ENCODE measurements around the gene S1PR5. TPM values are rescaled to one million over a fixed set of nuclear protein-coding genes. Genes with fewer than 3 reads are reported as not detected.

S1PR5 gene
- total RNA-seq, 4 donors from 2014 or later: 1.8 to 2.6 TPM; not detected in 2

GRCh38 chr19:10523135-10523636, 5.9 kb upstream of the S1PR5 start:
- no peaks in the 10 kb centered on the region for H3K36me3 ChIP-seq
- no peak overlapping the region for H3K4me3 ChIP-seq
- H3K27ac ChIP-seq: no peak overlapping the region
- intact Hi-C loops (cut with DNase I; ENCODE audit: low total_unique reads): no loop called here
- no peaks in the 10 kb centered on the region for H3K9me3 ChIP-seq
- no peaks in the 10 kb centered on the region for H3K4me1 ChIP-seq
- no peak for DNase-seq
- TF ChIP-seq POLR2A (IDR thresholded peaks at IDR 0.05): no peak
- TF ChIP-seq, protein P1, sequence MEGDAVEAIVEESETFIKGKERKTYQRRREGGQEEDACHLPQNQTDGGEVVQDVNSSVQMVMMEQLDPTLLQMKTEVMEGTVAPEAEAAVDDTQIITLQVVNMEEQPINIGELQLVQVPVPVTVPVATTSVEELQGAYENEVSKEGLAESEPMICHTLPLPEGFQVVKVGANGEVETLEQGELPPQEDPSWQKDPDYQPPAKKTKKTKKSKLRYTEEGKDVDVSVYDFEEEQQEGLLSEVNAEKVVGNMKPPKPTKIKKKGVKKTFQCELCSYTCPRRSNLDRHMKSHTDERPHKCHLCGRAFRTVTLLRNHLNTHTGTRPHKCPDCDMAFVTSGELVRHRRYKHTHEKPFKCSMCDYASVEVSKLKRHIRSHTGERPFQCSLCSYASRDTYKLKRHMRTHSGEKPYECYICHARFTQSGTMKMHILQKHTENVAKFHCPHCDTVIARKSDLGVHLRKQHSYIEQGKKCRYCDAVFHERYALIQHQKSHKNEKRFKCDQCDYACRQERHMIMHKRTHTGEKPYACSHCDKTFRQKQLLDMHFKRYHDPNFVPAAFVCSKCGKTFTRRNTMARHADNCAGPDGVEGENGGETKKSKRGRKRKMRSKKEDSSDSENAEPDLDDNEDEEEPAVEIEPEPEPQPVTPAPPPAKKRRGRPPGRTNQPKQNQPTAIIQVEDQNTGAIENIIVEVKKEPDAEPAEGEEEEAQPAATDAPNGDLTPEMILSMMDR (IDR thresholded peaks at IDR 0.05): no peak
- peaks cover 3 to 5% of the 10 kb centered on the region in 2 donors for H3K27me3 ChIP-seq

- DNase-seq: no peak
- no peak overlapping the region for H3K4me3 ChIP-seq
- H3K4me1 ChIP-seq: peaks cover 0 to 7% of the 10 kb centered on the region in 2 donors
- no peaks in the 10 kb centered on the region for H3K36me3 ChIP-seq
- intact Hi-C loops (cut with DNase I; ENCODE audit: low total_unique reads): no loop called here
- H3K27ac ChIP-seq: no peak overlapping the region
- peaks cover 3 to 5% of the 10 kb centered on the region in 2 donors for H3K27me3 ChIP-seq
- TF ChIP-seq, protein P1 (IDR thresholded peaks at IDR 0.05): no peak
- no peak for TF ChIP-seq POLR2A (IDR thresholded peaks at IDR 0.05)
- H3K9me3 ChIP-seq: no peaks in the 10 kb centered on the region
These were observed 4.4 kb upstream of the S1PR5 start for GRCh38 chr19:10521461-10522171.

DNA sequence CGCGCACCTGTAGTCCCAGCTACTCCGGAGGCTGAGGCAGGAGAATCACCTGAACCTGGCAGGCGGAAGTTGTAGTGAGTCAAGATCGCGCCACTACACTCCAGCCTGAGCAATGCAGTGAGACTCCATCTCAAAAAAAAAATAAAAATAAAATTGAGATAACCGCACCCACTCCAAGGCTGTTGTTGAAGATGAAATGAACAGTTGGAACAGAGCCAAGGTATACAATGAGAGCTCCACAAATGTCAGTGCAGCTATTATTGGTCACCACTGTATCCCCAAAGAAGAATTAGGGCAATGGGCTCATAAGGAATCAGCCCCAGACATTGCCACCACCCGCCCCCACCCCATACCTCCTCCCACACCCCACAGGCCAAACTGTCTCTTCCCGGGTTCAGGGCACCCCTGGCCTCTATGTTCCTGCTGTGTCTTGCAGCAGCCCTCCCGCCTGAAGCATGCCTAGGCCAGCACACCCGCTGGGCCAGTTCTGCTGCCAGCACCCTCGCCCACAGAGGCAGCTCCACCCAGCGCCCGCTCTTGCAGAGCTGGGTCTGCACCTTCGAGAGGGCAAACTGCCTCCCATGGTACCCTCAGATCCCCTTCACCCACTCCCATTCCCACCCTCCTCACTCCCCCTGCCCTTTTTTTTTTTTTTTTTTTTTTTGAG, 3.5 kb upstream of the S1PR5 start:
- no peak overlapping the region for H3K4me3 ChIP-seq
- DNase-seq: no peak
- peaks cover 0 to 7% of the 10 kb centered on the region in 2 donors for H3K4me1 ChIP-seq
- peaks cover 3 to 10% of the 10 kb centered on the region in 2 donors for H3K27me3 ChIP-seq
- intact Hi-C loops (cut with DNase I; ENCODE audit: low total_unique reads): no loop called here
- no peak overlapping the region for H3K27ac ChIP-seq
- TF ChIP-seq, protein P1 (IDR thresholded peaks at IDR 0.05): no peak
- no peak for TF ChIP-seq POLR2A (IDR thresholded peaks at IDR 0.05)
- H3K9me3 ChIP-seq: no peaks in the 10 kb centered on the region
- no peaks in the 10 kb centered on the region for H3K36me3 ChIP-seq

- Histone ChIP-seq H3K9me3 (no peaks in the 10 kb centered on the region), H3K36me3 (no peaks in the 10 kb centered on the region), H3K27ac (no peak overlapping the region), H3K4me1 (peaks cover 0 to 7% of the 10 kb centered on the region in 2 donors), H3K4me3 (no peak overlapping the region), H3K27me3 (peaks cover 3 to 20% of the 10 kb centered on the region in 2 donors)
- no peak for DNase-seq
- no peak for TF ChIP-seq POLR2A (IDR thresholded peaks at IDR 0.05)
- TF ChIP-seq, protein P1 (IDR thresholded peaks at IDR 0.05): no peak
- intact Hi-C loops (cut with DNase I; ENCODE audit: low total_unique reads): no loop called here
These were observed 2.2 kb upstream of the S1PR5 start for GRCh38 chr19:10519421-10519820.

Measured in uterus (tissue), 4 donors.